DMS153 (cell line): ENCODE data around the gene USP46.

Experiments used
- DNase-seq: peaks from one replicate; lab custom pipeline; 2025; lab: John Stamatoyannopoulos, UW

USP46 gene

DNA sequence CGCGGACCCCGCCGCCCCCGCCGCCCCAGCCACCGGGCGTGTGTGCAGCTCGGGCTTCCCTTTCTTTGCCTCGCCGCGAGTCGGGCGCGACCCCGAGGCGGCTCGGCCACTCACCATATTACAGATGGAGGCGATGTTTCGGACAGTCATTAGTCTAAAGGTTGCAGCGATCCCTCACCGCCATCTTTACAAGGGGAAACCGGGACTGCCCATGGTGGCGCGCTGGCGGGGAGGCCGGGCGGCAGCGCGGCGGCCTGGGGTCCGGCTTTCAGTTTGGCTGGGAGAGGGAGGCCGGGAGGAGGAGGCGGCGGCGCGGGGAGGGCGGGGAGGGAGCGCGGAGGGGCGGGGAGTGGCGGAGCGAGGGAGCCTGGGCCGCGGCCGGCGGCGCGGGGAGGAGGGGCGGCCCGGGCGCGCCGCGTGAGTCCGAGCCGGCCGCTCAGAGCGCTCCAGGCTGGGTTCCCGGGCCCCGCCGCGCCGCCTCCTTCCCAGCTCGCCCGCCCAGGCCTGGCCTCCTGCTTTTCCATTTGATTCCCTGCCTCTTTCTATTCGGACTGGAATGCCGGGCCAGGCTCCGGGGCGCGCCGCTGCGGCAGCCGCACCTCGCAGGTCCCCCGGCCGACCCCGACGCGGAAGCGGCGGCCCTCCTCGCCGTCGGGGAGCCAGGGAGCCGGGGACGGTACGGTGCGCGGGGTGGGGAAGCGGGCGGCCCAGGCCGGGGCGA, at the start of gene USP46:
TSS of gene USP46 (minus strand) at position 301 of the 721 bp plus-strand sequence. CDS start at position 150, 151 bp downstream.
- DNase-seq = peak; percentile 36

GRCh38 chr4:52704661-52705060, 45.6 kb upstream of the USP46 start:
- no peak for DNase-seq

GRCh38 chr4:52704133-52704532, 45.0 kb upstream of the USP46 start:
- DNase-seq = no peak

DNA sequence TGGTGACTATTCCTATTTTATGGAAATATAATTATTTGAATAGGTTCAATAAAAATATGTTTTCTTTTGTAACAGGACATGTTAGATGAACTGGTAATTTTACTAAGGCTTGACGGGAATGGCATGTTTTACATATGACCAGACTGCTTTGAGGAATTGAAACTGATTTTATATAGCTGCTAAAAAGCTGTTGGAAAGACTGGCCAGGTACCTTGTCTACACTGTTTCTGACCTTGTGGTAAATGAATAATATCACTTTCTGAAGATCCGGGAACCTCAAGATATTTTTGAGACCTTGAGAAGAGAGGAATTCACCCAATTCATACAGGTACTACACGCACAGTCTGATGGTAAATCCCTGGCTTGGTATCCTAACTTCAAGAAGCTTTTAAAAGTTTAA, 42.1 kb upstream of the USP46 start:
- no peak for DNase-seq

GRCh38 chr4:52694936-52695335, 35.8 kb upstream of the USP46 start:
- no peak for DNase-seq

GRCh38 chr4:52693492-52693891, 34.4 kb upstream of the USP46 start:
- DNase-seq = no peak

DNA sequence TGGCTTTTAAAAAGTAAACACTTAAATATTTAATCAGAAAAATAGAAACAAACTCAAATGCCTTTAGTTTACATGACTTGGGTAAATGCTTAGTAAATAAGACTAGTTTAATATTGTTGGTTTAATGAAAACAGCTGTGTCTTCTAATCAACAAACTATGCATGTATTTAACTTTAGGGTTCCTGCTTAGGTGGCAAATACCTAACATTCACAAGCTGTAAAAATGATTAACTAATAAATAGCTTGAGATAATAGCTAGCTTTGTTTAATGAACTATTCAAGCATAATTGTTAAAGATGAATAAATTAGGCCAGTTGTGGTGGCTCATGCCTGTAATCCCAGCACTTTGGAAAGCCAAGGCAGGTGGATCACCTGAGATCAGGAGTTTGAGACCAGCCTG, 30.0 kb upstream of the USP46 start:
- DNase-seq = no peak

GRCh38 chr4:52687696-52688095, 28.6 kb upstream of the USP46 start:
- no peak for DNase-seq

- no peak for DNase-seq
Observed at GRCh38 chr4:52685316-52685715, 26.2 kb upstream of the USP46 start.

- no peak for DNase-seq
Observed at GRCh38 chr4:52684896-52685295, 25.8 kb upstream of the USP46 start.

DNA sequence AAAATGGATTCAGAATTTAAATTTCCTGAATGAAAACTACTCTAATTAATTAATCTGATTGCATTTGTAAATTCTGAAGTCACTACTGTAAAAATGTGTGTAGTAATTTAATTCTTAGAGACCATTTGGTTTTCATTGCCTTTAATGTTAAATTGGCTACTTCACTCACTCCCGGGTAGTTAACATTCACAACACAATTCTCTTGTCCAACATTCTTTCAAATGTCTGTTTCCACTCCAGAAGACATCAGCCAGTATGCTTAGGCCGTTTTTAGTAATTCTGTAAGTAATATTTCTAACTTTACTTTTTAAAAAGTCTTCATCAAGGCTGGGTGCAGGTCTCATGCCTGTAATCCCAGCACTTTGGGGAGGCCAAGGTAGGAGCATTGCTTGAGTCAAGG, 21.3 kb upstream of the USP46 start:
- DNase-seq = no peak

GRCh38 chr4:52676536-52676935, 17.4 kb upstream of the USP46 start:
- no peak for DNase-seq

DNA sequence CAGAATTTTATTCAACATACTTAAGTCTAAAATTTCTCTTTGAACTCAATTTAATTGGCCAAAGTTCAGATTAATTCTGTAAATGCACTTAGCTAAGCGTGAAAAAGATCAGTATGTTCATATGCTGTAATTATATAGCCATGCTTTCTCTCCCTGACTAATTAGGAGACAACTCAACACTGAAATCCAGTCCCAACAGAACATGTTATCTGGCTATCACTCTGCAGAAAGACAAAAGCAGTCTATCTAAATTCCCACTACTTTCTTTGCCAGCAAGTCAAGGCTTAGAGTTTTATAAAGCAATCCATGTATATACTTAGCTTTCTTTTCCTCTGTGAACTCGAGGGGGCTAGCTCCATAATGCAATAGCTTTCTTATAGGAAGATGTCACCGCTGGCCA, 16.0 kb upstream of the USP46 start:
- DNase-seq = no peak

GRCh38 chr4:52670739-52671138, 11.6 kb upstream of the USP46 start:
- no peak for DNase-seq

- DNase-seq = no peak
Observed at GRCh38 chr4:52670121-52670520, 11.0 kb upstream of the USP46 start.

GRCh38 chr4:52665592-52665991, 6.5 kb upstream of the USP46 start:
- no peak for DNase-seq

- no peak for DNase-seq
Observed at GRCh38 chr4:52664479-52664878, 5.4 kb upstream of the USP46 start.

GRCh38 chr4:52661966-52662690, 3.0 kb upstream of the USP46 start:
- no peak for DNase-seq

DNA sequence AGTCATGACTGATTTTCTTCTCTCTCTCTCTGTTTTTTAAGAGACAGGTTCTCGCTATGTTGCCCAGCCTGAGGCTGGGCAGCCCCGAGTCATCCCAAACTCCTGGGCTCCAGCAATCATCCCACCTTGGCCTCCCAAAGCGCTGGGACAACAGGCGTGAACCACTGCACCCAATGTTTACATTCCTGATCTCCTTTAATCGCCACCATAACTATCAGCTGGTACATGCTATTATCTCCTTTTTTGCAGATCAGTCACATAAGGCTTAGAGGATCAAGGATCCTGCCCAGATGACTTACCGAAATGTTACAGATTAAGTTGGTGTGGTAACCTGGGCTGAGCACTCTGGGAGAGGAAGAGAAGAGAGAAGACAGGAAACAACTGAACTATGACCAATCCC, 1.5 kb upstream of the USP46 start:
- DNase-seq = no peak

- no peak for DNase-seq
Observed at GRCh38 chr4:52659722-52660261, 691 bp upstream of the USP46 start.

GRCh38 chr4:52658641-52659000, 480 bp downstream of the USP46 start:
- no peak for DNase-seq

- DNase-seq = no peak
Observed at GRCh38 chr4:52657618-52658501, 1.2 kb downstream of the USP46 start.

DNA sequence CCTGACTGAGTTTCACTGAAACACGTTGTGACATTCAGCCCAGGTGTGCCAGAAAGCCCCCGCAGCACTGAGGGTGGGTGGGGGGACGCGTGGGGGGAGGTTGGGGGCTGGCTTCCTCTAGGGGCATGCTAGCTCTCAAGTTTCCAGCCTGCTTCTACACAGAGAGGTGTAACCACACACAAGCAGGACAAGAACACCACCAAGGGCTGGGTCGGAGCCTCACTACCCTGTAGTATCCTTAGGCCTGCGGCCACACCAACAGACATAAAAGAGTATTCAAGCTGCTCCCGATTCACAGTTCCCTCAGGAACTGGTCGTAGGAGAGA, 1.8 kb downstream of the USP46 start:
- DNase-seq = no peak
